Measurements from ENCODE around the gene YTHDF1. TPM values are rescaled to one million over a fixed set of nuclear protein-coding genes. Genes with fewer than 3 reads are reported as not detected.

YTHDF1 gene
- total RNA-seq, 1 donor from 2014 or later, result 32.6 TPM

DNA sequence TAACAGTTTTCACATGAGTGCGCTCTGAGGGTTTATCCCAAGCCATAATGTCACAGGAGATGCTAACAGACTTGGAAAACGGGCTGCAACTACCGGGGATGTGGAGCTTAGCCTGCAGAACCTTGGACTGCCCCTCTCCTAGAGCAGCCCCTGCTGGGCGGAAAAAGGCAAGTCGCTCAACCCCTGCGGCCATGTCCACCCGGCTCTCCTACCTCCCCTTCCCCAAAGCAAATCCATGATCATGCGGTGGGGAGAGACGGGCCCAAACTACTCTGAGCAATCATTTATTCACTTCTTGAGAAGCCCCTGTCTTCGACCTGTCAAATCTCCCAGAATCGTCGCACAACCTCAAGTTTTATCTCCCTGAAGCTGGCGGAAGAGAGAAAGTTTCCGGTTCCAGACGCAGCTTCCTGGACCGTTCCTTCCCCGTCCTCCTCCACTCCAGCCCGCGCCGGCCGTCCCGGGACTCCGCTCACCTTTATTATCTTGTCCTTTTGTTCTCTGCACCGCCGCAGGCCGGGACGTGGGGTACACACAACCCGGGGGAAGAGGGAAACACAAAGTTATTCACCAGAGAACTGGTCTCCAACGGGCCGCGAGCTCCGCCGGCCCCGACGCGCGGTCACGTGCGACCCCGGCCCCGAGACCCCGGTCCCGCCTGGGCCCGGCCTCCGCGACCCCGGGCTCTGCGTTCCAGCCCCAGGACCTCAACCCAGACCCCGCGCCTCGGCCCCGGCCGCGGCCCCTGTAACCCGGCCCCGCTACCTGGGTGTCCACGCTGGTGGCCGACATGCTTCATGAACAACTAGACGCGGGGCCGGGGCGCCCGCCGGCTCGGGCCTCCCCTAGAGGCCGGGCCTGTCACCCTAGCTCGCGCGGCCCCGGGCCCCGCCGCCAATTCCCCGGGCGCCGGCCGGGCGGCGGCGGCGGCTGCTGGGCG lies 560 bp downstream of the YTHDF1 start:
- intact Hi-C loops (cut with micrococcal nuclease), result loop anchor here (1.0 kb wide), 2 partner anchors 36 to 57 kb away; partner anchors contain the start of gene ARFGAP1
- TF ChIP-seq, protein P1, sequence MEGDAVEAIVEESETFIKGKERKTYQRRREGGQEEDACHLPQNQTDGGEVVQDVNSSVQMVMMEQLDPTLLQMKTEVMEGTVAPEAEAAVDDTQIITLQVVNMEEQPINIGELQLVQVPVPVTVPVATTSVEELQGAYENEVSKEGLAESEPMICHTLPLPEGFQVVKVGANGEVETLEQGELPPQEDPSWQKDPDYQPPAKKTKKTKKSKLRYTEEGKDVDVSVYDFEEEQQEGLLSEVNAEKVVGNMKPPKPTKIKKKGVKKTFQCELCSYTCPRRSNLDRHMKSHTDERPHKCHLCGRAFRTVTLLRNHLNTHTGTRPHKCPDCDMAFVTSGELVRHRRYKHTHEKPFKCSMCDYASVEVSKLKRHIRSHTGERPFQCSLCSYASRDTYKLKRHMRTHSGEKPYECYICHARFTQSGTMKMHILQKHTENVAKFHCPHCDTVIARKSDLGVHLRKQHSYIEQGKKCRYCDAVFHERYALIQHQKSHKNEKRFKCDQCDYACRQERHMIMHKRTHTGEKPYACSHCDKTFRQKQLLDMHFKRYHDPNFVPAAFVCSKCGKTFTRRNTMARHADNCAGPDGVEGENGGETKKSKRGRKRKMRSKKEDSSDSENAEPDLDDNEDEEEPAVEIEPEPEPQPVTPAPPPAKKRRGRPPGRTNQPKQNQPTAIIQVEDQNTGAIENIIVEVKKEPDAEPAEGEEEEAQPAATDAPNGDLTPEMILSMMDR (IDR thresholded peaks at IDR 0.05), result no peak
- CTCF ChIA-PET, result no interaction called here
- peaks cover 42% of the 10 kb centered on the region for H3K4me1 Mint-ChIP-seq
- ATAC-seq (ENCODE audit: low read depth), result no peak
- H3K36me3 Mint-ChIP-seq (ENCODE audit: low read depth), result peaks cover 42% of the 10 kb centered on the region
- peak overlapping the region; percentile 75 for H3K27ac Mint-ChIP-seq
- no peaks in the 10 kb centered on the region for H3K9me3 Mint-ChIP-seq
- peaks cover 4% of the 10 kb centered on the region for H3K27me3 Mint-ChIP-seq
- H3K4me3 Mint-ChIP-seq, result peak overlapping the region; percentile 89
- no peak for DNase-seq
- POLR2A ChIA-PET, result interaction anchor here (1.0 kb wide), 1 partner anchor 9 kb away, joined by 3 read pairs; no protein-coding TSS in a partner anchor

DNA sequence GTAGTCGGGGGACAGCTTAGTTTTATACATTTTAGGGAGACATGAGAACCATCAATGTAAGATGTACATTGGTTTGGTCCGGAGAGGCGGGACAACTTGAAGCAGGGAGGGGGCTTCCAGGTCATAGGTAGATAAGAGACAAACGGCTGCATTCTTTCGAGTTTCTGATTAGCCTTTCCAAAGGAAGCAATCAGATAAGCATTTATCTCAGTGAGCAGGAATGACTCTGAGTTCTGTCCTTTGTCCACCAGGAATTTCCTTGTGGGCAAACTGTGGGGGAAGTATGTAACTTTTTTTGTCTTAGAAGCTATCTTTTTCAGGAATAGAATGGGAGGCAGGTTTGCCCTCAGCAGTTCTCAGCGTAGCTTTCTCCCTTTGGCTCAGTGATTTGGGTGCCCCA lies 1.4 kb downstream of the YTHDF1 start:
- no peak for ATAC-seq (ENCODE audit: low read depth)
- peak overlapping the region; percentile 18 for H3K27ac Mint-ChIP-seq
- H3K4me1 Mint-ChIP-seq, result peaks cover 45% of the 10 kb centered on the region
- no peaks in the 10 kb centered on the region for H3K27me3 Mint-ChIP-seq
- H3K36me3 Mint-ChIP-seq (ENCODE audit: low read depth), result peaks cover 48% of the 10 kb centered on the region
- ChIA-PET POLR2A (interaction anchor here (1.0 kb wide), 1 partner anchor 10 kb away, joined by 3 read pairs; no protein-coding TSS in a partner anchor), CTCF (interaction anchor here (1.4 kb wide), 1 partner anchor 10 kb away, joined by 10 read pairs; no protein-coding TSS in a partner anchor)
- TF ChIP-seq, protein P1 (IDR thresholded peaks at IDR 0.05), result no peak
- no peak for DNase-seq
- H3K9me3 Mint-ChIP-seq, result no peaks in the 10 kb centered on the region
- intact Hi-C loops (cut with micrococcal nuclease), result no loop called here
- H3K4me3 Mint-ChIP-seq, result peak overlapping the region; percentile 89

DNA sequence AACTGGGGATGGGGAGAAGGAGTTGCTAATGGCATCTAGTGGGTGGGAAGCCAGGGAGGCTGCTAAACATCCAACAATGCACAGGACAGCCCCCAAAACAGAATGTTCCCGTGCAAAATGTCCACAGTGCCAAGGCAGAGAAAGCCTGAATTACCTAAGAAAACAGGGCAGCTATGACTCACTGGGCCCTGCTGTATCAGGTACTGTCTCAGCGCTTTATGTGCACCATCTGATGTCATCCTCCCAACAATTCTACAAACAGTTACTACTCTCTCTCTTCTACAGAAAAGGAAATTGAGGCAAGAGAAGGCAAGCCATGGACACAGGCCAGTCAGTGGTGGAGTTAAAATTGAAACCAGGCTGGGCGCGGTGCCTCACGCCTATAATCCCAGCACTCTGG lies 3.1 kb downstream of the YTHDF1 start:
- Mint-ChIP-seq H3K4me3 (no peak overlapping the region), H3K4me1 (peaks cover 47% of the 10 kb centered on the region)

DNA sequence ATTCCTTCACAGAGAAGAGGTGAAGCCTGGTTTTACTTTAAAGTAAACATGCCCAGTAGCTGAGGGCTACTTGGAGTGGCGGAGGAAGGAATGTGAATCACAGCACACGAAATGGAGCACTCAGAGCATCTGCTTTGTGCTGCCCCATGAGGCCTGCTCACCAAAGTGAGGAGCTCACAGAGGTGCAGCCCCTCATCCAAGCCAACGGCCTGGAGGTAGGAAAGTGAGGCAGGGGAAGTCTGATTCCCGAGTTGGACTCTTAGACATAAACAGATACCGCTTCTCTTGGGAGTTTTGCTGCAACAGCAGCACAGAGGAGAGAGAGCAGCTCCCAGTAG lies 3.6 kb downstream of the YTHDF1 start:
- H3K27me3 Mint-ChIP-seq, result no peaks in the 10 kb centered on the region
- peaks cover 47% of the 10 kb centered on the region for H3K4me1 Mint-ChIP-seq
- H3K36me3 Mint-ChIP-seq (ENCODE audit: low read depth), result peaks cover 67% of the 10 kb centered on the region
- POLR2A ChIA-PET, result no interaction called here
- CTCF ChIA-PET, result interaction anchor here (2.5 kb wide), 1 partner anchor 11 kb away, joined by 6 read pairs; no protein-coding TSS in a partner anchor
- H3K9me3 Mint-ChIP-seq, result no peaks in the 10 kb centered on the region
- DNase-seq (no peak), ATAC-seq (ENCODE audit: low read depth) (no peak)
- intact Hi-C loops (cut with micrococcal nuclease), result no loop called here
- H3K4me3 Mint-ChIP-seq, result no peak overlapping the region
- TF ChIP-seq, protein P1 (IDR thresholded peaks at IDR 0.05), result no peak
- no peak overlapping the region for H3K27ac Mint-ChIP-seq

More for the DNA sequence above, 3.1 kb downstream of the YTHDF1 start:
- Mint-ChIP-seq H3K27me3 (no peaks in the 10 kb centered on the region), H3K27ac (no peak overlapping the region), H3K36me3 (ENCODE audit: low read depth) (peaks cover 62% of the 10 kb centered on the region), H3K9me3 (no peaks in the 10 kb centered on the region)
- ChIA-PET POLR2A (no interaction called here), CTCF (interaction anchor here (2.5 kb wide), 1 partner anchor 11 kb away, joined by 6 read pairs; no protein-coding TSS in a partner anchor)
- ATAC-seq (ENCODE audit: low read depth), result no peak
- TF ChIP-seq, protein P1 (IDR thresholded peaks at IDR 0.05), result no peak
- intact Hi-C loops (cut with micrococcal nuclease), result no loop called here
- no peak for DNase-seq

DNA sequence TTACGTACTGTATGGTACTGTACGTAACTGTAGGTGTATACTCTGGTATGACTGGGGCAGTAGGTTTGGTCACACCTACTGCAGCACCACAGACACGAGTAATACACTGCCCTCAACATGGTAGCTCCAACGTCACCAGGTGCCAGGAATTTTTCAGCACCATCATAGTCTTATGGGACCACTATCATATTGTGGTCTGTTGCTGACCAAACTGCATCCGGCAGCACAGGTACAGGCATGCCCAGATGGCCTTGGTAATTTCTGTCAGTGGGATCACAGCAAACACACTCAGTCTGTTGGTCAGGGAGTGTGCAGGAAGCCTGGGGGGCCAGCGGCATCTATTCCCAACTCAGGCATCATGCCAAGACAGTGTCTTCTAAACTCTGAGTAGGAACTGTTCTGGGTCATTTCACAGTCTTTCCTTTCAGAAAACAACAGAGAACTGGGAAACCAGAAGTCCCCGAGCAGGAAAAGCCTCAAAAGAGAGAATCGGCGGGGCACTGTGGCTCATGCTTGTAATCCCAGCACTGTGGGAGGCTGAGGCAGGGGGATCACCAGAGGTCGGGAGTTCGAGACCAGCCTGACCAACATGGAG lies 5.8 kb downstream of the YTHDF1 start:
- intact Hi-C loops (cut with micrococcal nuclease), result no loop called here

More for the DNA sequence above, 5.8 kb downstream of the YTHDF1 start:
- peaks cover 85% of the 10 kb centered on the region for H3K36me3 Mint-ChIP-seq (ENCODE audit: low read depth)
- TF ChIP-seq, protein P1 (IDR thresholded peaks at IDR 0.05), result no peak
- CTCF ChIA-PET, result interaction anchor here (1.7 kb wide), 1 partner anchor 13 kb away, joined by 4 read pairs; no protein-coding TSS in a partner anchor
- no peak overlapping the region for H3K4me3 Mint-ChIP-seq
- no peak for ATAC-seq (ENCODE audit: low read depth)
- no peak for DNase-seq
- no peaks in the 10 kb centered on the region for H3K27me3 Mint-ChIP-seq
- H3K27ac Mint-ChIP-seq, result no peak overlapping the region
- peaks cover 39% of the 10 kb centered on the region for H3K4me1 Mint-ChIP-seq
- H3K9me3 Mint-ChIP-seq, result no peaks in the 10 kb centered on the region
- POLR2A ChIA-PET, result no interaction called here

Measured in activated B cell treated with CpG ODN at 0.5 μM for 24 hours (primary cell).